ENCODE measurements around the gene KIF5A.
"Not testable (repeated sequence)": the region's sequence is repeated elsewhere in the genome, so short reads cannot be mapped to it uniquely, and the experiment has no call there.

The KIF5A gene

GRCh38 chr12:57616383-57617101, 66.7 kb downstream of the KIF5A start:
- DNase-seq (ENCODE audit: insufficient read length, low spot score) = no peak
- no peak for FAIRE-seq

GRCh38 chr12:57617942-57618341, 68.1 kb downstream of the KIF5A start:
- FAIRE-seq (no peak), DNase-seq (ENCODE audit: insufficient read length, low spot score) (no peak)

GRCh38 chr12:57618431-57618830, 68.6 kb downstream of the KIF5A start:
- FAIRE-seq; DNase-seq (ENCODE audit: insufficient read length, low spot score): not testable (repeated sequence)

- DNase-seq (ENCODE audit: insufficient read length, low spot score) = no peak
- FAIRE-seq = no peak
Observed at GRCh38 chr12:57618966-57619433, 69.2 kb downstream of the KIF5A start.

- DNase-seq (ENCODE audit: insufficient read length, low spot score) (no peak), FAIRE-seq (no peak)
Observed at GRCh38 chr12:57619434-57620244, 69.8 kb downstream of the KIF5A start.

- FAIRE-seq (no peak), DNase-seq (ENCODE audit: insufficient read length, low spot score) (no peak)
Observed at GRCh38 chr12:57620245-57620935, 70.5 kb downstream of the KIF5A start.

- FAIRE-seq (no peak), DNase-seq (ENCODE audit: insufficient read length, low spot score) (no peak)
Observed at GRCh38 chr12:57620936-57621496, 71.2 kb downstream of the KIF5A start.

GRCh38 chr12:57621497-57622292, 71.9 kb downstream of the KIF5A start:
- FAIRE-seq (no peak), DNase-seq (ENCODE audit: insufficient read length, low spot score) (peak; percentile 71)

GRCh38 chr12:57622293-57623245, 72.7 kb downstream of the KIF5A start:
- no peak for DNase-seq (ENCODE audit: insufficient read length, low spot score)

GRCh38 chr12:57623385-57623784, 73.5 kb downstream of the KIF5A start:
- DNase-seq (ENCODE audit: insufficient read length, low spot score) (no peak), FAIRE-seq (no peak)

More at GRCh38 chr12:57622293-57623245, 72.7 kb downstream of the KIF5A start:
- FAIRE-seq = no peak

- FAIRE-seq (no peak), DNase-seq (ENCODE audit: insufficient read length, low spot score) (no peak)
Observed at GRCh38 chr12:57623811-57624390, 74.1 kb downstream of the KIF5A start.

- FAIRE-seq = no peak
- DNase-seq (ENCODE audit: insufficient read length, low spot score) = no peak
Observed at GRCh38 chr12:57624441-57625220, 74.8 kb downstream of the KIF5A start.

GRCh38 chr12:57625261-57626032, 75.6 kb downstream of the KIF5A start:
- FAIRE-seq = no peak
- no peak for DNase-seq (ENCODE audit: insufficient read length, low spot score)

- DNase-seq (ENCODE audit: insufficient read length, low spot score) (no peak), FAIRE-seq (no peak)
Observed at GRCh38 chr12:57626111-57626920, 76.5 kb downstream of the KIF5A start.

- no peak for FAIRE-seq
Observed at GRCh38 chr12:57626921-57627445, 77.1 kb downstream of the KIF5A start.

More at GRCh38 chr12:57626921-57627445, 77.1 kb downstream of the KIF5A start:
- no peak for DNase-seq (ENCODE audit: insufficient read length, low spot score)
